Large intestine (tissue), 3 donors: ENCODE data around the gene ADAD2. TPM values are rescaled to one million over a fixed set of nuclear protein-coding genes. Genes with fewer than 3 reads are reported as not detected.
"Not testable (repeated sequence)": the region's sequence is repeated elsewhere in the genome, so short reads cannot be mapped to it uniquely, and the experiment has no call there.

Experiments used
- DNase-seq, 2 donors: peaks; one replicate each; pipeline versions ENCODE4 v3.0.0 to v3.0.0-alpha.2; 2013
- H3K27ac ChIP-seq: one replicate; pipeline ENCODE4 v1.5.1; 2013; ENCODE audit warnings: low read length
- H3K27me3 ChIP-seq: 2 replicates; pipeline ENCODE4 v1.6.1; 2013; ENCODE audit warnings: low read length; ENCODE audit not compliant: control insufficient read depth, insufficient read depth
- H3K36me3 ChIP-seq: 2 replicates; pipeline ENCODE4 v1.6.1; 2013; ENCODE audit warnings: low read length; ENCODE audit not compliant: control insufficient read depth, insufficient read depth
- H3K4me1 ChIP-seq: one replicate; pipeline ENCODE4 v1.6.1; 2013; ENCODE audit warnings: low read length; ENCODE audit not compliant: control insufficient read depth, insufficient read depth
- H3K4me3 ChIP-seq: one replicate; pipeline ENCODE4 v1.5.1; 2013; ENCODE audit warnings: low read length
- H3K9me3 ChIP-seq: one replicate; pipeline ENCODE4 v1.6.1; 2013; ENCODE audit warnings: mild to moderate bottlenecking, low read depth, low read length, moderate library complexity; ENCODE audit not compliant: control insufficient read depth
- WGBS: methylation state at CpG from one replicate; pipeline ENCODE4 v1.1.5; 2013; ENCODE audit warnings: low lambda C conversion rate; ENCODE audit not compliant: insufficient coverage; 5-methylcytosine and 5-hydroxymethylcytosine counted together
- polyA plus RNA-seq: library from polyadenylated mRNA; unstranded; fragments of 120-200 nt; gene quantifications from one replicate; pipeline ENCODE4 v1.2.1, GENCODE V29; 2013

Gene ADAD2
- polyA plus RNA-seq, 1 donor: 0.43 TPM

- 80% methylated on average over 3 of the region's 16 CpGs for WGBS
- Histone ChIP-seq H3K36me3 (no peaks in the 10 kb centered on the region), H3K27me3 (peaks cover 5% of the 10 kb centered on the region), H3K4me3 (no peak overlapping the region), H3K27ac (no peak overlapping the region), H3K9me3 (no peaks in the 10 kb centered on the region), H3K4me1 (no peaks in the 10 kb centered on the region)
- DNase-seq: no peak
These were observed 5.9 kb downstream of the ADAD2 start for GRCh38 chr16:84196727-84197394.

GRCh38 chr16:84197466-84198128 lies 6.6 kb downstream of the ADAD2 start:
- Histone ChIP-seq H3K9me3 (no peaks in the 10 kb centered on the region), H3K27me3 (peaks cover 5% of the 10 kb centered on the region), H3K4me3 (no peak overlapping the region), H3K27ac (no peak overlapping the region), H3K36me3 (no peaks in the 10 kb centered on the region), H3K4me1 (no peaks in the 10 kb centered on the region)
- WGBS: no CpG with 5 or more reads among the region's 14 CpGs
- DNase-seq: no peak

GRCh38 chr16:84198401-84198800 lies 7.4 kb downstream of the ADAD2 start:
- no peak overlapping the region for H3K27ac ChIP-seq
- H3K4me3 ChIP-seq: no peak overlapping the region
- no CpG with 5 or more reads among the region's 10 CpGs for WGBS
- DNase-seq: no peak
- peaks cover 5% of the 10 kb centered on the region for H3K27me3 ChIP-seq
- H3K9me3 ChIP-seq: no peaks in the 10 kb centered on the region
- no peaks in the 10 kb centered on the region for H3K4me1 ChIP-seq
- H3K36me3 ChIP-seq: no peaks in the 10 kb centered on the region

GRCh38 chr16:84199097-84199496 lies 8.1 kb downstream of the ADAD2 start:
- no peak overlapping the region for H3K27ac ChIP-seq
- H3K36me3 ChIP-seq: no peaks in the 10 kb centered on the region
- DNase-seq: no peak
- H3K4me1 ChIP-seq: no peaks in the 10 kb centered on the region
- no peaks in the 10 kb centered on the region for H3K9me3 ChIP-seq
- WGBS: no CpG with 5 or more reads among the region's 13 CpGs
- H3K4me3 ChIP-seq: no peak overlapping the region
- H3K27me3 ChIP-seq: peaks cover 5% of the 10 kb centered on the region

- DNase-seq: no peak
- WGBS: 100% methylated on average over 1 of the region's 10 CpGs
- H3K27ac ChIP-seq: no peak overlapping the region
- no peaks in the 10 kb centered on the region for H3K4me1 ChIP-seq
- peaks cover 5% of the 10 kb centered on the region for H3K27me3 ChIP-seq
- H3K4me3 ChIP-seq: no peak overlapping the region
- H3K9me3 ChIP-seq: no peaks in the 10 kb centered on the region
- H3K36me3 ChIP-seq: no peaks in the 10 kb centered on the region
These were observed 8.9 kb downstream of the ADAD2 start for GRCh38 chr16:84199861-84200260.

- WGBS: no CpG with 5 or more reads among the region's 26 CpGs
- H3K27me3 ChIP-seq, H3K4me1 ChIP-seq, H3K4me3 ChIP-seq, H3K36me3 ChIP-seq, H3K27ac ChIP-seq, H3K9me3 ChIP-seq, DNase-seq: not testable (repeated sequence)
These were observed 13.6 kb downstream of the ADAD2 start for GRCh38 chr16:84204551-84204950.

GRCh38 chr16:84205123-84205522 lies 14.2 kb downstream of the ADAD2 start:
- DNase-seq: not testable (repeated sequence)
- WGBS: no CpG with 5 or more reads among the region's 6 CpGs

GRCh38 chr16:84205976-84206691 lies 15.2 kb downstream of the ADAD2 start:
- WGBS: no CpG with 5 or more reads among the region's 18 CpGs
- no peaks in the 10 kb centered on the region for H3K4me1 ChIP-seq
- DNase-seq: no peak
- H3K27ac ChIP-seq: no peak overlapping the region
- no peaks in the 10 kb centered on the region for H3K36me3 ChIP-seq
- no peak overlapping the region for H3K4me3 ChIP-seq
- no peaks in the 10 kb centered on the region for H3K9me3 ChIP-seq
- H3K27me3 ChIP-seq: no peaks in the 10 kb centered on the region

More at GRCh38 chr16:84205123-84205522, 14.2 kb downstream of the ADAD2 start:
- not testable (repeated sequence) for H3K27me3 ChIP-seq, H3K9me3 ChIP-seq, H3K27ac ChIP-seq, H3K36me3 ChIP-seq, H3K4me1 ChIP-seq, H3K4me3 ChIP-seq

- Histone ChIP-seq H3K27me3 (no peaks in the 10 kb centered on the region), H3K4me3 (no peak overlapping the region), H3K36me3 (no peaks in the 10 kb centered on the region), H3K27ac (no peak overlapping the region), H3K4me1 (no peaks in the 10 kb centered on the region), H3K9me3 (no peaks in the 10 kb centered on the region)
- DNase-seq: no peak
- WGBS: no CpG with 5 or more reads among the region's 6 CpGs
These were observed 16.3 kb downstream of the ADAD2 start for GRCh38 chr16:84207251-84207650.

GRCh38 chr16:84207879-84208278 lies 16.9 kb downstream of the ADAD2 start:
- WGBS: no CpG with 5 or more reads among the region's 8 CpGs
- Histone ChIP-seq H3K36me3 (no peaks in the 10 kb centered on the region), H3K4me3 (no peak overlapping the region), H3K9me3 (no peaks in the 10 kb centered on the region), H3K27ac (no peak overlapping the region), H3K4me1 (no peaks in the 10 kb centered on the region), H3K27me3 (no peaks in the 10 kb centered on the region)
- DNase-seq: no peak
